ENCODE measurements around the gene NVL.
"Not testable (repeated sequence)": the region's sequence is repeated elsewhere in the genome, so short reads cannot be mapped to it uniquely, and the experiment has no call there.

Gene NVL

DNA sequence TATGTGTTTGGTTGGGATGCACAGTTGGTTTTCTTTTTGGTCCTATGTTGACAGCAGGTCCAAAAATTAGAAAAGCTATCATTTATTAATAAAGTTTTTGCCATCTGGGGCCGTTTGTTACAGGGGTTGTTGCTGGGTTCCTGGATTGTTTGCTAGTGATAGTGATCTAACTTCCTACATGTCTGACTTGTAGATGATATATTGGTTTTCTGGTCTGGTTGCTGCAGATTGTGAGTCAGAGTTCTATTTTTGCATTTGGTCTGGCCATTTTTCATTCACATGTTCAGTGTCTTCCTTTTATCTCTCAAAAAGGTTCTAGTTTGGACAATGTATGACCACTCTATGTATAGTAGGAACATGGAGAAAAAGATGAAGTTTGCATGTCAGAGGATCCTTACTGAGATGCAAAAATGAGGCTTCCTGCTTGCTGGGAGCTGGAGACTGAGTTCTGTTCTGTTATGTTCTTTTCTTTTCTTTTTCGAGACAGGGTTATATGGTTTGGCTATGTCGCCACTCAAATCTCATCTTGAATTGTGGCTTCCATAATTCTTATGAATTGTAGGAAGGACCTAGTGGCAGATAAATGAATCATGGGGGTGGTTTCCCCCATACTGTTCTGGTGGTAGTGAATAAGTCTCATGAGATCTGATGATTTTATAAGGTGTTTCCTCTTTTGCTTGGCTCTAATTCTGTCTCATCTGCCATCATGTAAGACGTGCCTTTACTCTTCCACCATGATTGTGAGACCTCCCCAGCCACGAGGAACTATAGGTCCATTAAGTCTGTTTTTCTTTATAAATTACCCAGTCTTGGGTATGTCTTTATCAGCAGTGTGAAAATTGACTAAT is 4.2 kb upstream of the NVL start:
- DNase-seq: no peak

DNA sequence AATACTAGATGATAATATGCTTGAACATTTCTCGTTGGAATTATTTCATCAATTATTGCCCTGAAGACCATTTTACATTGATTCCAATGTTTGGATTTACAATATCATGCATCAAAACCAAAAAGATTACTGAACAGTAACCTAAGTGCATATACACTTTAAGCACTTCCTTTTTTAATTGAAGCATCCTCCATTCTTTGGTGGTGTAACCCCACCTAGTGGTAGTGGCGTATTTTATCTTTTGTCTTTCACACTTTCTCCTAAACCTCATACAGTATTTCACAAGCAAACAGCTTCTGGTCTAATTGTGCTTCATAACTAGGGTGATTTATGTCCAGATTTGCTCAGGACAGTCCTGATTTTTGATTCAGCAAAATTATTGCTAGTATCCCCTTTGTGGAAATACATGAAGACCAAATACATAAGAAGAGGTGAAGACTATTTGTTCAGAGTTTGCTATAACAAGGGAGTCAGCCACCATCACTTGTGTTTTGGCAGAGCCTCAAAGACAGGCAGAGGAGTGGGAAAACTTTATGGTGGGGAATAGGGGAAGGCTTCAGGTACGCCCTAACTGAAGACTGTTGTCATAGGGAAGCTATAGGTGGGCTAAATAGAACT is 3.4 kb upstream of the NVL start:
- DNase-seq: no peak

DNA sequence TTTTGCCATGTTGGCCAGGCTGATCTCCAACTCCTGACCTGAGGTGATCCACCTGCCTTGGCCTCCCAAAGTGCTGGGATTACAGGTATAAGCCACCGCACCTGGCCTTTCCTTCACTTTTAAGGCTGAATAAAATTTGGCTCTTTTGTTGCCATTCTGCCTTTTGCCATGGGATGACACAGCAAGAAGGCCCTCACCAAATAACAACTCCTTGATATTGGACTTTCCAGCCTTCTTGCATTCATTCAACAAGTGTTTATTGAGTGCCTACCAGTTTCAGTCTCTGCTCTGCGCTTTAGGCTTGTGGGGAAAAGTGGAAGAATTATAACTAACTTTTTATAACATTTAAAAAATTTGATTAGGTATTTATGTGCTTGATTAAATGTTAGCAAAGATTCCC is 1.9 kb upstream of the NVL start:
- DNase-seq: no peak

DNA sequence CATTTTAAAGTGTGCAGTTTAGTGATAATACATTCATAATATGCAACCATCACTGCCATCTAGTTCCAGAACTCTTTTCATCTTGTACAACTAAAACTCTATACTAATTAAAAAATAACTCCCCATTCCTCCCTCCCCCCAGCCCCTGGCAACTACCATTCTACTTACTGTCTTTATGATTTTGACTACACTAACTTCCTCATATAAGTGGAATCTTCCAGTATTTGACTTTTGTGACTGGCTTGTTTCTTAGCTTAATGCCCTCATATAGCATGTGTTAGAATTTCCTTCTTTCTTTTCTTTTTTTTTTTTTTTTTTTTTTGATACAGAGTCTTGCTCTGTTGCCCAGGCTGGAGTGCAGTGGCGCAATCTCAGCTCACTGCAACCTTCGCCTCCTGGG is 1.4 kb upstream of the NVL start:
- no peak for DNase-seq

DNA sequence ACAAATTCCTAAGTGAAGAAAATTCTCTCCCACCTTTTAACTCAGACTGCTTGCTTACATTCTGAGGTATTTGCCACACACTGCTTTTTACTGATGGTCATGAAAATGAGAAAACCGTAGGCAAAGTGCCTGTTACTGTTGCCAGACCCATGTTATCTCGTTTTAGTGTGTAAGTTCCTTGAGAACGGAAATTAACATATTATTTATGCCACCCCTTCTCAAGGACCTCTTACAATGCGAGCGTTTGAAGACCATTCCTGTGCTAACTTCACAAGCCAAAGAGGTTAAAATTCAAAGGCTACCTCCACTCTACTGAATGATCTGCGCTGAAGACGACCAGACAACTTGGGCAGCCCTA is 509 bp downstream of the NVL start:
- no peak for DNase-seq

DNA sequence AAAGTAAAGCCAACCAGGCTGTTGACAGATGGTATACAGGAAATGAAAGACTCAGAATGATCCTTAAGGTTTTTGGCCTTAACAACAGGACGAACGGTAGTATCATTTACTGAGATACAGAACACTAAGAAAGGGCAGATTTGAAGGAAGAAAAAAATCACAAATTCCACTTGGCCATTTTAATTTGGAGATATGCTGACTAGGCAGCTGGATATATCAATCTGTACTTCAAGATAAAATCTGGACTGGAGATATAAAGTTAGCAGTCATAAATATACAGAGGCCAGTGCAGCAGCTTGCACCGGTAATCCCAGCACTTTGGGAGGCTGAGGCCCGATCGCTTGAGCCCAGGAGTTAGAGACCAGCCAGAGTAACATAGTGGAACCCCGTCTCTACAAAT is 1.3 kb downstream of the NVL start:
- no peak for DNase-seq

DNA sequence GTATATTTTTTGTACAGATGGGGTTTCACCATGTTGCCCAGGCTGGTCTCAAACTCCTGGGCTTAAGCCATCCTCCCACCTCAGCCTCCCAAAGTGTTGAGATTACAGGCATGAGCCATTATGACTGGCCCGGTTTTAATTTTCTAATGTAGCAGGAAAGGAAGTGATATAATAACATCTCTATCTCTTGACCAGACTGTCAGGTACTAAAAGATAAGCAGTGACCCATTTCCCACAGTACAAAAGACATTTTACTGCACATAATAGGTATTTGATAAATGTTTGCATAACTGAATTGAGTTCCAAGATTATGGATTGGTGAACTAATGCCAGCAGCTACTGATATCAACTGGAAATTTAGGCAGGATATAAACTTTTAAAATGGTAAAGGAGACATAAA is 4.0 kb downstream of the NVL start:
- no peak for DNase-seq

DNA sequence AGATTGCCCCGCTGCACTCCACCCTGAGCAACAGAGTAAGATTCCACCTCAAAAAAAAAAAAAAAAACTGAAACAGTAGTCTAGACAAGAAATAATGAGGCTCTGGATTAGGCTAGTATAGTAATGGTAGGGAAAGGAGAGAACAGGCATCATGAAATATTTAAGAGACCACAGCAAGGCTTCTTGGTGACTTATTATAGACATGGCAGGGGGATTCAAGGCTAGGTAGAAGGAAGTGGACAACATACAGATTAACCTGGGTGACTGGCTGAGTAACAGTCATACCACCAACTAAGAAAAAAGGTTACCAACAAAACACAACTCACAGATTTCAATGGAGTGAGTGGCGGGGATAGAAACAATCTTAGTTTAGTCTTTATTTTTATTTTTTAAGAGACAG is 8.3 kb downstream of the NVL start:
- DNase-seq: no peak

DNA sequence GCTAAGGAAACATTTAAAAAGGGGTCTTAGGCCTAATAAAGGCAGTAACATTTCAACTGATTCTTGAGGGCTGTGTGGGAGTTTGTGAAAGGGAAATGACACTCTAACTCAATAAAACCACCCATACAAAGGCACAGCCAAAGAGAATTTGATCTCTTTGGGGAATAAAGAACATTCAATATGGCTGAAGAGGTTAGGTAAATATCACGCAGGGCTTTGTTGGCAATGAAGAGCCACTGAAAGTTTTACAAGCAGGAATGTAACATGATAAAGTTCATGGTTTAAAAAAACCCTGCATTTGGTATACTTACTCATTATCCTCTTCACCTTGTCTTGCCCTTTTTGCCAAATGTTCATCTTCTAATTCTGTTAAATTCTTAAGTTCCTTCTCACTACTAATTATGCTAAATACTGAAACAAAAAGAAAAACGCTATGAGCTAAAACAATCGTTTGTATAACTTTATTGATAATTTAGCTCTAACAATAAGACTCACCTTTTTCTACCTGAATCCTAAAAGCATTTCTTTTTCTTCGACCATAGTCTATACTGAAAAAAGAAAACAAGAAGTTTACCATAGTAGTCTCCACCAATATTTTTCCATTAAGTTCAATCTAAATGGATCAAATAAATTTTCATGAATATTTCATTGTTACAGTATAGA is 12.5 kb downstream of the NVL start:
- no peak for DNase-seq

DNA sequence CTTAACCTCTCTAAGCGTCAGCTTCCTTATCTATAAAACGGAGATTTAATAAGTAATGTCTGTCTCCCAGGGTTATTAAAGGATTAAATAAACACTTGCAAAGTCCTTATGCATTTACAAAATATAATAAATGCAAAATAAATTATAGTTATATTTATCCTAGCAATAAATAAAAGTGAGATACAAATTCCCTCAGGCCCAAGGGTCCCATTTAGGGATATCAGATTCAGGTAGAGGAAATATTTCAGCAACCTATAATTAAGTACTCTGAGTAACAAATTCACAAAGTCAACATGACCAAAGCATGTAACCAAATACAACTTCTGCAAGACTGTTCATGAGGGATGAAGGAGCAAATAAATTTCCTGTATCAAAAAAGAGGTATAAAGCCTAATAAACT is 17.9 kb downstream of the NVL start:
- no peak for DNase-seq

DNA sequence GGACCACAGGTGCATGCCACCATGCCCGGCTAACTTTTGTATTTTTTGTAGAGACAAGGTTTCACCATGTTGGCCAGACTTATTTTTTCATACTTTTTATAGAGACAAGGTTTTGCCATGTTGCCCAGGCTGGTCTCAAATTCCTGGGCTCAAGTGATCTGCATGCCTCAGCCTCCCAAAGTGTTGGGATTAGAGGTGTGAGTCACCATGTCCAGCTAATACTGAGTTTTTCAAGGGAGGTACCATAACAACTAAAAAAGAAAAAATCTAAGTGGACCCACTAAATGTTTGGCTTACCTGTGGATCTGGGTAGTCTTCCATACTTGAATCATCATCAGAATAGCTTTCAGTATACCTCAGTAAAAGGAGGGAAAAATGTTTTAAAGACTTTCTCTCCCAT is 18.5 kb downstream of the NVL start:
- DNase-seq: not testable (repeated sequence)

DNA sequence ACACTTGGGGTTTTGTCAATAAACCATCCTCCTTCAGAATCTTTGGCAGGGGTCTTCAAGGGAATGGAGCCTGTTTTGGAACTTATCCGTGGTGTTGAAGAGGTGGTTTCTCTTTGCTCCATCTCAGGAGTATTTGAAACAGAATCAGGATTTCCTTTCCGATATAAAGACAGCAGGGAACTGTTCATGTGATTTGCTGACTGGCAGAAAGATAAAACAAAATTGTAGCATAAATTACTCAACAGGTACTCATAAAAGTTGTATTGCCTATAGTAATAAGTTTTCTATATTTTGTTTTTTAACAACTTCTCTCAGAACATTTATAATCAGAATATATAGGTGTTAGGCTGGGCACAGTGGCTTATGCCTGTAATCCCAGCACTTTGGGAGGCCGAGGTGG is 21.9 kb downstream of the NVL start:
- DNase-seq: no peak

DNA sequence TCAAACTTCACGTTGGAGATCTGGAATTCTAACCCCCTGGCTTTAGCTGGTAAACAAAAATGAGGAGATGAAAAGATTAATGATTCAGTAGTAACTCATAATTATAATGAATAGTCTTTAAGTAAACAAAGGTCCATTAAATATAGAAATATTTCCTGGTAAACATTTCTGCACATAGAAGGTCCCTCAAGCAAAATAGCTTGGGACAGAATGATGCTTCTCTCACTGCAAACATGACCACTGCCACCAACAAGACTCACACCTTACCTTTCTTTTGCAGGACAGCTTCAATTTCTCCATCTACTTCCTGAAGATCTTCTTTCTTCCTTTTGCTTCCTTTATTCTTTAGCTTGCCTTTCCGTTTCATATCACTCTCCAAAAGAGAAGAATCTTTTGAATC is 25.2 kb downstream of the NVL start:
- no peak for DNase-seq

DNA sequence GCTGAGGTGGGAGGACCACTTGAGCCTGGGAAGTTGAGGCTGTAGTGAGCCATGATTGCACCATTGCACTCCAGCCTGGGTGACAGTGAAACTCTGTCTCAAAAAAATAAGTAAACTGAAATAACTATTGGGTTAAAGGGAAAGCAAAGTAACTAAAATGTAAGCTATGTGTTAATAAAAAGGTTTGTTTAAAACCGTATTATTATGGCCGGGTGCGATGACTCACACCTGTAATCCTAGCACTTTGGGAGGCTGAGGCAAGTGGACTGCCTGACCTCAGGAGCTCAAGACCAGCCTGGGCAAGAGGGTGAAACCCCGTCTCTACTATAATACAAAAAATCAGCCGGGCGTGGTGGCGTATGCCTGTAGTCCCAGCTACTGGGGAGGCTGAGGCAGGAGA is 27.0 kb downstream of the NVL start:
- DNase-seq: no peak

DNA sequence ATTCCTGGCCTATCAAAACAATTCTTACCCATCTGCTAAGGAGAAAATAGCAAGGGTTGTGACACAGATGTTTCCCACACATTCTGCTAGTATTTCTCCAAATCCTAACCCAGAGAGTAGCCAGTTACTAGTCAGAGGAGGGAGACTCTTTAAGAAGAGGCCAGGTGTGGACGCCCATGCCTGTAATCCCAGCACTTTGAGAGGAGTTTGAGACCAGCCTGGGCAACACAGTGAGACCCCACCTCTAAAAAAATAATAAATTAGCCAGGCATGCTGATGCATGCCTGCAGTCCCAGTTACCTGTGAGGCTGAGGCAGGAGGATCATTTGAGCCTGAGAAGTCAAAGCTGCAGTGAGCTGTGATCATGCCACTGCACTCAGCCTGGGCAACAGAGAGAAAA is 28.6 kb downstream of the NVL start:
- DNase-seq: no peak

DNA sequence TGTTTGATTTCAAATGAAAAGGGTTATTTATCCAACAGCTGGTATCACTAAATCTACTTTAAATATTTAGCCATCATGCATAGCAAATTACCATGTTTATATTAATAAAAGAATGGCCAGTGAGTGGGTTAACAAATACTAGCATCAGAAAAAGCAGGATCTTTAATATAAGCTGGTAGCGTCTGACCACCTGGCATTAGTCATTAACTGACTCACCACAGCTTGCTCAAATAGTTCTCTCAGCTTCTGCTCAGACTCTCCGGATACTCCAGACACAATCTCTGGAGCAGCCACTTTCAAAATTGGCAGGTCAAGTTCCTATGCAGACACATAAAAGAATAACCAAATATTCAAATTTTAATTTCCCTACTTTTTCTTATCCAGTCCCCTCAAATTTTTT is 29.6 kb downstream of the NVL start:
- DNase-seq: no peak

DNA sequence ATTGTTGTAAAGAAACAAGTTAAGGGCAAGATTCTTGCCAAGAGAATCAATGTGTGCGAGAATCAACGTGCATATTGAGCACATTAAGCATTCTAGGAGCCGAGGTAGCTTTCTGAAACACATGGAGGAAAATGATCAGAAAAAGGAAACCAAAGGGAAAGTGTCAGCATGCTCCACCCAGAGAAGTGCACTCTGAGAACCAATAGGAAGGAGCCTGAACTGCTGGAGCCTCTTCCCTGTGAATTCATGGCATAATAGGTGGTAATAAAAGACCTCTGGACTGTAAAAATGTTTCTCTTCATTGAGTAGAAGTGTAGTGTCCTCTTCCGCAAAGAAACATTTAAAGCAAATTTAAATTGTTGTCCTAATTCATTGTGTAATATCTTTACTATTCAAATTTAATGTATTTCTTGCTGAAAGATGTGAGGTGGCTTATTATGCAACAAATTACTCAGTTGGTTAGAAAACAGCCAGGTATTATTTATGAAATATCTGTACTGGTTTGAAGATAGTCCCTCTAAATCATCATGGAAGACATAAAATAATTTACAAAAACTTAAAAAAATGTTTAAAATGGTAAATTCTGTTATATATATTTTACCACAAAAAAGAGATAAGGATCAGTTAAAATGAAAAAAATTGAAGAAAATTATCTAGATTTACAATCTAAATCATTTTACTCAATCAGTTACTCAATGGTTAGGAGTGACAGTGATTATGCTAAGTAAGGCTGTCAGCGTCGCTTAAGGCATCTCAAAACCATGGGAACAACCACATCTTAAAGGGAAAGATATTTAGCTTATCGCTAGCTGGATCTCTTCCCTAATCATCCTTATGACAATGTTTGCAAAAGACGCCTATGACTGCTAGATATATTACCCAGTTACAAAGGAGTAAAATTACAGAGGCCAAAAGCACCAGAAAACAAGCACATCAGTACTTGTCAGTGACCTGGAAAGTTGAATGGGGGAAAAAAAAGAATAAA is 31.3 kb downstream of the NVL start:
- DNase-seq: no peak

DNA sequence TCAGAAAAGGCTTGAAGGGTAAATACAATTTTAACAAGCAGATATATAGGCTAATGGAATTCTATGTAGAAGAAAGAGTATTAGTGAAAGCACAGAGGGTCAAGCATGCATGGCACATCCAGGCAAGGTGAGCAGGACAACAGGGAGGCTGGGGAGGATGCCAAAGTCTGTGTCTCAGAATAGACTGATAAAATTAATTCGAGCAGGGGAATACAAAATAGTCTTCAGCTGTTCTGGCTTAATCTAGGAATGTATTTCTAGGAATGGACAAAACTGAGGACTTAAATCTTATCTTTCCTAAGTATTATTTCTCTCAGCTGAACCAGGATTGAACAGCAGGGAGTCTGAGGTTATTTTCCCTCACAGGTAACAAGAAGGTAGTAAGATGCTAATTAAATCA is 35.2 kb downstream of the NVL start:
- no peak for DNase-seq

DNA sequence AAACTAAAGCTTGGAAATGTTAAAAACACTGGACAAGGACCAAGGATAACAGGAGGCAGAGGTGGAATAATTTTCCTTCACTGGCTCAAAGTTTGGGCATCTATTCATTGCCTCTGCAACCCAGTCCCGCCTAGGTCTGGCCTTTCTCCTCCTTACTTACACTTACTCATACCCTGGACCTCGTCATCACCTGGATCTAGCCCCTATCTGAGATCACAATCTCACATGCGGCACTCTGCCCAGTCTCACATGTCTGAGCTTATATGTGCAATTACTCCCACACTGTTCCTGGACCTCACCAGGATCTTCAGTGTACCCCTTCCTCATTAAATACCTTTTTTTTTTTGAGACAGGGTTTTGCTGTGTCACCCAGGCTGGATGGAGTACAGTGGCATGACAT is 37.6 kb downstream of the NVL start:
- DNase-seq: no peak

DNA sequence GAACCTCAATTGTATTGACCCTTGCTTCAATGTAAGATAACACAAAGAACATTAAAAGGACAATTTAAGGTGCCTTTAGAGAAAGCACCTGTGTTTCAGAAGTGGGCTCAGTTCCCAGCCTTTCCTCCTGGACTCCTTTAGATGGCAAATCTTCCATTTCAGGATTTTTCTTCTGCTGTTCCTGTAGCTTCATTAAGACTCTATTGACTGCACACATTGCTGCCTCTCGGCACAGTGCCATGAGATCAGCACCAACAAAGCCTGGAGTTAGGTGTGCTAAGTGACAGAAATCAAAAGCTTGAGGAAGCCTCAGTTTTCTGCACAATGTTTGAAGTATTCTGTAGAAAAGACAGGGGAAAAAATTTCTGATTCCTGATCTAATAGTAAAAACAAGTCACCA is 40.6 kb downstream of the NVL start:
- DNase-seq: no peak

DNA sequence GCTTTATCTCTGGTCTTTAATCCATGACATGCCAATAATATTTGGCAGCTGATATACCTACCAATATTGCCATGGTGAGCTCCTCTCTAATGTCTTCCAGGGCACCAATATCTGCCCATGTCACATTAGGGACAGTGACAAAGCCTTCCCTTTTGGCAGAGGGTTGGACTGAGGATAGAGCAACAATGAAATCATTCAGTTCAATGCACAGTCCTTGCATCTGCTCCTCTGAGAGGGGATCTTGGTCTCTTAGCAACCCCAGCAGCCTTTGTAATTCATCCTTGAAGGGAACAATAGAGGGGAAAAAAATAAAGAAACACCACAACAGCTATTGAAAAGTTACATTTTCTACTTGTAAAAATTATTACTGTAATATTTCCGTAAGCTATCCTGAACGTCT is 42.3 kb downstream of the NVL start:
- no peak for DNase-seq

DNA sequence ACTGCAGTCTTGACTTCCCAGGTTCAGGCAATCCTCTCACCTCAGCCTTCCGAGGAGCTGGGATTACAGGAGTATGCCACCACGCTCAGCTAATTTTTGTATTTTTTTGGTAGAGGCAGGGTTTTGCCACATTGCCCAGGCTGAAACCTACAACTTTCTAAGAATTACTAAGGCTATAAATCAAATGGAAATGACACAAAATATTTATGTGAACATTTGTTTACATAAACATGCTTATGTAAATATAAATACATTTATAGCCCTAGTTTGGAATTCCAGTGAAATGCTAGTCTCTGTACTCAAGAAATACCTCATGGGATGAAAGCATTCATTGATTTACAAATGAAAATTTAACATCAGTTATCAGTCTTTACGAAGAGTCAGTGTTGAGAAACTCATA is 47.8 kb downstream of the NVL start:
- no peak for DNase-seq

DNA sequence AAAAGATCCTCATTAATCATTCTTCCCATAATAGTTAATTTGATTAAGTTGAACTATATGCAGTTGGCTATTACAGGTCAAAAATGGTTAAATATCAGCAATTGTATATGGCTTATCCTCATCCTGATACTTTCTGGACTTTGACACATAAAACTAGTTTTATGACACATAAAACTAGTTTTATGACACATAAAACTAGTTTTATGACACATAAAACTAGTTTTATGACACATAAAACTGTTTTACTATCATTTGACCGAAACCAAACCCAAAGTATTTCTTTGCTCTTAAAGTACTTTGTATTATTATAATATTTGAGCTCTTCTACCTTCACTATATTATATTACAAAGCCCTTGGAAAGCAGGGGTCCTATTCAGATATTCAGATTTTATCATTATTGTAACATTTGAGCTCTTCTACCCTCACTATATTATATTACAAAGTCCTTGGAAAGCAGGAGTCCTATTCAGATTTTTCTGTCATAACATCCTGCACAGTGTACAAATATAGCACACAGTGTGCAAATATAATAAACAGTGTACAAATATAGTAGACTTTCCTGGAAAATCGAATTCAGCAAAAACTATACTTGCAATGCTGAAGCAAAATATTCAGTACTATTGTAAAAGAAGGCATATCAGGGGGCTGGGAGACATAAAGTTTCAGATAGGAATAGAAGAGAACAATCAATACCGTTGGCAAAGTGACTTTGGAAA is 53.0 kb downstream of the NVL start:
- DNase-seq: no peak

Measured in cortex of kidney (tissue), 1 donor.